OCI-LY7 (cell line): ENCODE results near the gene TRIM37.

Experiments
- CTCF ChIP-seq: fragments of 200-600 bp; sonication (generic); conservative IDR thresholded peaks from 2 replicates; pipeline ENCODE4 v1.5.1; 2014; ENCODE audit warnings: mild to moderate bottlenecking, antibody characterized with exemption, low read length, moderate library complexity, mixed read lengths
- EZH2phosphoT487 ChIP-seq: fragments of 200-600 bp; sonication (generic); IDR thresholded peaks from 2 replicates; pipeline ENCODE4 v1.6.1; 2018; ENCODE audit warnings: low read depth, borderline replicate concordance, mild to moderate bottlenecking, mixed run types, antibody characterized with exemption, low read length, moderate library complexity, mixed read lengths

- no peak for TF ChIP-seq CTCF
- no peak for TF ChIP-seq EZH2phosphoT487
Measured at GRCh38 chr17:59000022-59000421, 106.7 kb downstream of the TRIM37 start.
